ENCODE results near the gene SNORC. TPM values are rescaled to one million over a fixed set of nuclear protein-coding genes. Genes with fewer than 3 reads are reported as not detected.

The SNORC gene
- total and polyA plus RNA-seq, 2 of the 4 experiments (the other 2 are of a cell fraction) = under 0.01 to 0.67 TPM

DNA sequence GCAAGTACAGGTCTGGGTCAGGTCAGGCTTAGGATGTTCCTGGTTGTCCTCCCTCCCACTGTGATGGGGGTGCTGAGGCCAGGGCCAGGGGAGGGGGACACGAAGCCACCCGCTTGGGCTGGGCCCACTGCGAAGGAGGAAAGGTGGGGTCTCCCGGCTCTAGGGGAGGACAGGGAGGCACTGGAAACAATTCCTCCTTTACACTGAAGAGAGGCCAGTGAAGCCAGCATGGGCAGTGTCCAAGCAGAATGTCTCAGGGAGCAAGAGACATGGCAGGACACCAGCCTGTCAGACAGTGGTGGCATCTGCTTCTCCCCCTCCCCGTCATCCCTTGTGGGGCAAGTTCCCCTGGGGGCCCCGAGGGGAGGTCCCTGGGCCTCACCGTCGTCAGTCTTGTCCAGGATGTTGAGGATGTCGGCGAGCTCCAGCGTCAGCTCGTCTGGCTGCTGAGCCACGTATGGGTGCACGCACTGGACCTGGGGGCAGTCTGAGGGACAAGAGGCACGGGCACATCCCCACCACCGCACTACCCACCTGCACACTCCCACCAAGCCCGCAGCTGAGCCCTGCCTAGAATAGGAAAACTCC, 10.8 kb downstream of the SNORC start:
- Histone ChIP-seq H3K27ac (ENCODE audit: insufficient read depth, low read length) (no peak overlapping the region), H2BK120ac (ENCODE audit: low read depth, low read length) (no peak overlapping the region), H4K5ac (ENCODE audit: low read depth, low read length) (no peak overlapping the region), H3K14ac (replicated peaks; ENCODE audit: low read depth, low read length) (no peak overlapping the region), H3K9ac (ENCODE audit: low read depth, low read length) (no peak overlapping the region), H3K56ac (ENCODE audit: extremely low read depth, insufficient read depth, low read length) (no peak overlapping the region), H2AK5ac (ENCODE audit: low read depth, low read length) (no peak overlapping the region), H4K8ac (ENCODE audit: low read depth in 2 of 2, low read length in 2 of 2) (no peak overlapping the region), H3K9me1 (ENCODE audit: insufficient read depth, low read length) (no peaks in the 10 kb centered on the region), H3K4ac (ENCODE audit: low read depth, low read length) (no peak overlapping the region), H4K20me1 (ENCODE audit: insufficient read depth, low read length) (no peaks in the 10 kb centered on the region; the same call in 1 of the 2 replicates), H2BK15ac (ENCODE audit: low read depth, low read length) (no peak overlapping the region), H2BK20ac (ENCODE audit: low read depth, low read length) (no peak overlapping the region), H3K4me1 (ENCODE audit: control insufficient read depth, insufficient read depth, low read length) (peaks cover 1% of the 10 kb centered on the region; the same call in 1 of the 2 replicates), H3K27me3 (ENCODE audit: control insufficient read depth, insufficient read depth, low read length) (peaks cover 15% of the 10 kb centered on the region), H3K4me3 (ENCODE audit: insufficient read depth, low read depth, low read length) (no peak overlapping the region), H3K9me3 (ENCODE audit: control insufficient read depth, insufficient read depth, low read length) (no peaks in the 10 kb centered on the region), H4K91ac (ENCODE audit: insufficient read depth, low read depth, low read length) (no peak overlapping the region), H3K36me3 (ENCODE audit: control insufficient read depth, insufficient read depth, low read length) (no peaks in the 10 kb centered on the region), H2AFZ (replicated peaks; ENCODE audit: low read length, poor library complexity) (no peak overlapping the region), H2BK5ac (ENCODE audit: low read depth, low read length, poor library complexity, severe bottlenecking) (no peak overlapping the region), H3K4me2 (ENCODE audit: low read depth, low read length) (no peak overlapping the region), H3K23ac (ENCODE audit: low read depth, low read length) (no peak overlapping the region), H3K18ac (ENCODE audit: low read depth, low read length) (no peak overlapping the region), H2AK9ac (replicated peaks; ENCODE audit: low read depth, low read length, poor library complexity) (no peak overlapping the region), H3K79me1 (ENCODE audit: low read depth in 1 of 2, low read length in 2 of 2) (no peaks in the 10 kb centered on the region)
- ChIA-PET POLR2A (ENCODE audit: unreplicated experiment) (no interaction called here), CTCF (no interaction called here)
- ATAC-seq (ENCODE audit: low read depth) (no peak), DNase-seq (no peak)
- WGBS, 2 experiments (ENCODE audit: extremely low coverage in 2 of 2, insufficient read length in 1 of 2) = no CpG with 5 or more reads among the region's 17 CpGs
- dilution Hi-C loops (cut with HindIII; ENCODE audit: low sequenced_read_pairs, unreplicated experiment) = no loop called here
- no peak for TF ChIP-seq MAZ (IDR thresholded peaks at IDR 0.05; ENCODE audit: borderline replicate concordance, low read depth, low read length)
- TF ChIP-seq, protein P1, sequence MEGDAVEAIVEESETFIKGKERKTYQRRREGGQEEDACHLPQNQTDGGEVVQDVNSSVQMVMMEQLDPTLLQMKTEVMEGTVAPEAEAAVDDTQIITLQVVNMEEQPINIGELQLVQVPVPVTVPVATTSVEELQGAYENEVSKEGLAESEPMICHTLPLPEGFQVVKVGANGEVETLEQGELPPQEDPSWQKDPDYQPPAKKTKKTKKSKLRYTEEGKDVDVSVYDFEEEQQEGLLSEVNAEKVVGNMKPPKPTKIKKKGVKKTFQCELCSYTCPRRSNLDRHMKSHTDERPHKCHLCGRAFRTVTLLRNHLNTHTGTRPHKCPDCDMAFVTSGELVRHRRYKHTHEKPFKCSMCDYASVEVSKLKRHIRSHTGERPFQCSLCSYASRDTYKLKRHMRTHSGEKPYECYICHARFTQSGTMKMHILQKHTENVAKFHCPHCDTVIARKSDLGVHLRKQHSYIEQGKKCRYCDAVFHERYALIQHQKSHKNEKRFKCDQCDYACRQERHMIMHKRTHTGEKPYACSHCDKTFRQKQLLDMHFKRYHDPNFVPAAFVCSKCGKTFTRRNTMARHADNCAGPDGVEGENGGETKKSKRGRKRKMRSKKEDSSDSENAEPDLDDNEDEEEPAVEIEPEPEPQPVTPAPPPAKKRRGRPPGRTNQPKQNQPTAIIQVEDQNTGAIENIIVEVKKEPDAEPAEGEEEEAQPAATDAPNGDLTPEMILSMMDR (conservative IDR thresholded peaks at IDR 0.05; ENCODE audit: low read depth, low read length) = no peak
- TF ChIP-seq ELK1 (IDR thresholded peaks at IDR 0.05; ENCODE audit: borderline replicate concordance, low read depth, low read length) = no peak
- no peak for TF ChIP-seq BHLHE40 (IDR thresholded peaks at IDR 0.05; ENCODE audit: low read depth, low read length)
- no peak for TF ChIP-seq RAD21 (IDR thresholded peaks at IDR 0.05; ENCODE audit: low read length)
- TF ChIP-seq MAFK (IDR thresholded peaks at IDR 0.05; ENCODE audit: low read depth, low read length) = no peak
- TF ChIP-seq SMC3 (IDR thresholded peaks at IDR 0.05; ENCODE audit: low read depth, low read length) = no peak
- TF ChIP-seq NFE2L2 (IDR thresholded peaks at IDR 0.05; ENCODE audit: low read depth, low read length) = no peak
- TF ChIP-seq RFX5 (IDR thresholded peaks at IDR 0.05; ENCODE audit: low read depth, low read length) = no peak
- TF ChIP-seq, protein P2, sequence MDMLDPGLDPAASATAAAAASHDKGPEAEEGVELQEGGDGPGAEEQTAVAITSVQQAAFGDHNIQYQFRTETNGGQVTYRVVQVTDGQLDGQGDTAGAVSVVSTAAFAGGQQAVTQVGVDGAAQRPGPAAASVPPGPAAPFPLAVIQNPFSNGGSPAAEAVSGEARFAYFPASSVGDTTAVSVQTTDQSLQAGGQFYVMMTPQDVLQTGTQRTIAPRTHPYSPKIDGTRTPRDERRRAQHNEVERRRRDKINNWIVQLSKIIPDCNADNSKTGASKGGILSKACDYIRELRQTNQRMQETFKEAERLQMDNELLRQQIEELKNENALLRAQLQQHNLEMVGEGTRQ (IDR thresholded peaks at IDR 0.05; ENCODE audit: low read depth, low read length) = no peak
- no peak for TF ChIP-seq MXI1 (IDR thresholded peaks at IDR 0.05; ENCODE audit: borderline replicate concordance, low read depth, low read length)
- TF ChIP-seq POLR2A (IDR thresholded peaks at IDR 0.05; ENCODE audit: low read depth, low read length) = no peak
- no peak for TF ChIP-seq CEBPB (IDR thresholded peaks at IDR 0.05; ENCODE audit: low read depth, low read length)
- no peak for TF ChIP-seq RCOR1 (IDR thresholded peaks at IDR 0.05; ENCODE audit: insufficient replicate concordance, low read length)
- TF ChIP-seq CHD1 (IDR thresholded peaks at IDR 0.05; ENCODE audit: low read depth, low read length) = no peak
- no peak for TF ChIP-seq FOS (IDR thresholded peaks at IDR 0.05; ENCODE audit: low read depth, low read length)
- intact Hi-C loops (cut with micrococcal nuclease) = no loop called here
- in situ Hi-C loops (cut with MboI; ENCODE audit: low sequenced_read_pairs) = no loop called here
- BruUV-seq (replicated peaks) = no TSS peak
